ENCODE results near the gene GPALPP1.

GRCh38 chr13:44989941-44990340, 603 bp downstream of the GPALPP1 start:
- TF ChIP-seq, protein P1, sequence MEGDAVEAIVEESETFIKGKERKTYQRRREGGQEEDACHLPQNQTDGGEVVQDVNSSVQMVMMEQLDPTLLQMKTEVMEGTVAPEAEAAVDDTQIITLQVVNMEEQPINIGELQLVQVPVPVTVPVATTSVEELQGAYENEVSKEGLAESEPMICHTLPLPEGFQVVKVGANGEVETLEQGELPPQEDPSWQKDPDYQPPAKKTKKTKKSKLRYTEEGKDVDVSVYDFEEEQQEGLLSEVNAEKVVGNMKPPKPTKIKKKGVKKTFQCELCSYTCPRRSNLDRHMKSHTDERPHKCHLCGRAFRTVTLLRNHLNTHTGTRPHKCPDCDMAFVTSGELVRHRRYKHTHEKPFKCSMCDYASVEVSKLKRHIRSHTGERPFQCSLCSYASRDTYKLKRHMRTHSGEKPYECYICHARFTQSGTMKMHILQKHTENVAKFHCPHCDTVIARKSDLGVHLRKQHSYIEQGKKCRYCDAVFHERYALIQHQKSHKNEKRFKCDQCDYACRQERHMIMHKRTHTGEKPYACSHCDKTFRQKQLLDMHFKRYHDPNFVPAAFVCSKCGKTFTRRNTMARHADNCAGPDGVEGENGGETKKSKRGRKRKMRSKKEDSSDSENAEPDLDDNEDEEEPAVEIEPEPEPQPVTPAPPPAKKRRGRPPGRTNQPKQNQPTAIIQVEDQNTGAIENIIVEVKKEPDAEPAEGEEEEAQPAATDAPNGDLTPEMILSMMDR (IDR thresholded peaks at IDR 0.05) = no peak
- no peak for TF ChIP-seq POLR2A (IDR thresholded peaks at IDR 0.05)

All from testis (tissue), 2 donors.